ENCODE data around the gene IDE. TPM values are rescaled to one million over a fixed set of nuclear protein-coding genes. Genes with fewer than 3 reads are reported as not detected.

Gene IDE
- total RNA-seq, 1 experiment from 2014 or later: 55.8 TPM

DNA sequence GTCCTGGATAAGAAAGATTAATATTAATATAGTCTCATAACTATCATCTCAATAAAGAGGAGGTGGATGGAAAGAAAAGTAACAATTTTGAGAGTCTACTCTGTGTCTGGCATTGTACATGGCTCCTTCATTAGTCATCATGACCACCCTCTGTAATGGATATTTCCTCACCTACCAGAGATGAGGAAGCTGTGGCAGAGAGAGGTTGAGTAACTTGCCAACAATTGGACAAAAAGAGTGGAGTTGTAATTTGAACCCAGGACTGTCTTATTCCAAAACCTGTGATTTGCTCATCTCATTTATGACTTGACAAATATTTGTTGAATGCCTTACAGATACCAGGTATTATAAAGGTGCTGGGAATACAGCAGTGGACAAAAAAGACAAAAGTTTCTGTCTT, 2.1 kb upstream of the IDE start:
- no TSS peak for BruUV-seq (replicated peaks)
- ChIA-PET RAD21 (ENCODE audit: low non-redundant PET in 1 of 2, low total read pairs in 2 of 2, uncharacterized antibody in 2 of 2, unreplicated experiment in 2 of 2) (no interaction called here), POLR2A (interaction anchor here (1.7 kb wide), 1 partner anchor 15 kb away, joined by 6 read pairs; no protein-coding TSS in a partner anchor), CTCF (interaction anchor here (0.8 to 4.0 kb wide), 2 partner anchors 15 to 59 kb away, joined by 3 to 20 read pairs; no protein-coding TSS in a partner anchor)
- Histone ChIP-seq H3K36me3 (ENCODE audit: control insufficient read depth in 1 of 2, insufficient read depth in 2 of 2, low read length in 2 of 2) (no peaks in the 10 kb centered on the region), H3K9me2 (ENCODE audit: insufficient read depth) (no peaks in the 10 kb centered on the region), H2AFZ (ENCODE audit: low read depth, low read length, poor library complexity, severe bottlenecking) (no peak overlapping the region), H3K79me2 (ENCODE audit: insufficient read depth, low read length) (peaks cover 25% of the 10 kb centered on the region), H4K20me1 (ENCODE audit: insufficient read depth) (no peaks in the 10 kb centered on the region; the same call in 1 of the 2 replicates), H3K4me2 (ENCODE audit: low read length) (peak overlapping the region; percentile 74), H3K4me3 (replicated peaks in 1 of 2; ENCODE audit: low read depth in 1 of 2, low read length in 2 of 2) (no peak overlapping the region), H3K27me3 (ENCODE audit: insufficient read depth, low read length) (no peaks in the 10 kb centered on the region), H3K27ac (ENCODE audit: low read depth, low read length) (no peak overlapping the region), H3K9ac (ENCODE audit: low read length) (no peak overlapping the region), H3K9me3 (ENCODE audit: control insufficient read depth in 1 of 2, insufficient read depth in 1 of 2, low read depth in 1 of 2, low read length in 2 of 2) (no peaks in the 10 kb centered on the region), H3K4me1 (ENCODE audit: control insufficient read depth in 1 of 2, insufficient read depth in 2 of 2, low read length in 2 of 2) (peaks cover 17 to 26% of the 10 kb centered on the region in 2 experiments)
- intact Hi-C loops (cut with micrococcal nuclease): loop anchor here (2.0 kb wide), 1 partner anchor 15 kb away; no protein-coding TSS in a partner anchor
- ATAC-seq (no peak), DNase-seq (ENCODE audit: low read depth, low spot score) (no peak)
- TF ChIP-seq REST (IDR thresholded peaks at IDR 0.05; ENCODE audit: low read depth) (no peak), EGR1 (IDR thresholded peaks at IDR 0.05; ENCODE audit: low read depth) (no peak), FOSL1 (IDR thresholded peaks at IDR 0.05; ENCODE audit: low read depth) (peak; percentile 40; the same call in 1 of the 2 replicates), EZH2 (IDR thresholded peaks at IDR 0.05) (no peak), CEBPB (IDR thresholded peaks at IDR 0.05; ENCODE audit: low read depth) (peak; percentile 74), ATF3 (IDR thresholded peaks at IDR 0.05) (no peak), ZFX (IDR thresholded peaks at IDR 0.05) (no peak), SIN3A (IDR thresholded peaks at IDR 0.05; ENCODE audit: low read depth) (no peak), SP1 (IDR thresholded peaks at IDR 0.05; ENCODE audit: low read depth) (peak; percentile 29; the same call in 1 of the 2 replicates), MAX (IDR thresholded peaks at IDR 0.05) (peak; percentile 22; the same call in 1 of the 2 replicates), POLR2A (IDR thresholded peaks at IDR 0.05; ENCODE audit: borderline replicate concordance, extremely low read depth, insufficient read depth, insufficient read length) (no peak), YY1 (IDR thresholded peaks at IDR 0.05; ENCODE audit: extremely low read depth, insufficient replicate concordance, low read depth, low read length) (no peak), ELF1 (IDR thresholded peaks at IDR 0.05; ENCODE audit: borderline replicate concordance, low read depth) (no peak; the same call in 1 of the 2 replicates), POLR2AphosphoS5 (IDR thresholded peaks at IDR 0.05; ENCODE audit: low read depth, low read length) (no peak), CBX3 (IDR thresholded peaks at IDR 0.05; ENCODE audit: low read depth) (0 out of 2 replicates have a peak, but pooled peaks have one; percentile 38), ZNF274 (IDR thresholded peaks at IDR 0.05; ENCODE audit: low read depth, low read length) (no peak), TCF7L2 (IDR thresholded peaks at IDR 0.05; ENCODE audit: borderline replicate concordance, extremely low read depth, insufficient read depth, insufficient read length) (no peak), JUND (IDR thresholded peaks at IDR 0.05) (peak; percentile 34), EZH2phosphoT487 (IDR thresholded peaks at IDR 0.05; ENCODE audit: borderline replicate concordance) (no peak)
- TF ChIP-seq, protein P1, sequence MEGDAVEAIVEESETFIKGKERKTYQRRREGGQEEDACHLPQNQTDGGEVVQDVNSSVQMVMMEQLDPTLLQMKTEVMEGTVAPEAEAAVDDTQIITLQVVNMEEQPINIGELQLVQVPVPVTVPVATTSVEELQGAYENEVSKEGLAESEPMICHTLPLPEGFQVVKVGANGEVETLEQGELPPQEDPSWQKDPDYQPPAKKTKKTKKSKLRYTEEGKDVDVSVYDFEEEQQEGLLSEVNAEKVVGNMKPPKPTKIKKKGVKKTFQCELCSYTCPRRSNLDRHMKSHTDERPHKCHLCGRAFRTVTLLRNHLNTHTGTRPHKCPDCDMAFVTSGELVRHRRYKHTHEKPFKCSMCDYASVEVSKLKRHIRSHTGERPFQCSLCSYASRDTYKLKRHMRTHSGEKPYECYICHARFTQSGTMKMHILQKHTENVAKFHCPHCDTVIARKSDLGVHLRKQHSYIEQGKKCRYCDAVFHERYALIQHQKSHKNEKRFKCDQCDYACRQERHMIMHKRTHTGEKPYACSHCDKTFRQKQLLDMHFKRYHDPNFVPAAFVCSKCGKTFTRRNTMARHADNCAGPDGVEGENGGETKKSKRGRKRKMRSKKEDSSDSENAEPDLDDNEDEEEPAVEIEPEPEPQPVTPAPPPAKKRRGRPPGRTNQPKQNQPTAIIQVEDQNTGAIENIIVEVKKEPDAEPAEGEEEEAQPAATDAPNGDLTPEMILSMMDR (IDR thresholded peaks at IDR 0.05 in 2 of 3, conservative IDR thresholded peaks at IDR 0.05 in 1 of 3; ENCODE audit: borderline replicate concordance in 1 of 3, insufficient read depth in 1 of 3, low read depth in 2 of 3, low read length in 2 of 3): no peak
- TF ChIP-seq, protein P2, sequence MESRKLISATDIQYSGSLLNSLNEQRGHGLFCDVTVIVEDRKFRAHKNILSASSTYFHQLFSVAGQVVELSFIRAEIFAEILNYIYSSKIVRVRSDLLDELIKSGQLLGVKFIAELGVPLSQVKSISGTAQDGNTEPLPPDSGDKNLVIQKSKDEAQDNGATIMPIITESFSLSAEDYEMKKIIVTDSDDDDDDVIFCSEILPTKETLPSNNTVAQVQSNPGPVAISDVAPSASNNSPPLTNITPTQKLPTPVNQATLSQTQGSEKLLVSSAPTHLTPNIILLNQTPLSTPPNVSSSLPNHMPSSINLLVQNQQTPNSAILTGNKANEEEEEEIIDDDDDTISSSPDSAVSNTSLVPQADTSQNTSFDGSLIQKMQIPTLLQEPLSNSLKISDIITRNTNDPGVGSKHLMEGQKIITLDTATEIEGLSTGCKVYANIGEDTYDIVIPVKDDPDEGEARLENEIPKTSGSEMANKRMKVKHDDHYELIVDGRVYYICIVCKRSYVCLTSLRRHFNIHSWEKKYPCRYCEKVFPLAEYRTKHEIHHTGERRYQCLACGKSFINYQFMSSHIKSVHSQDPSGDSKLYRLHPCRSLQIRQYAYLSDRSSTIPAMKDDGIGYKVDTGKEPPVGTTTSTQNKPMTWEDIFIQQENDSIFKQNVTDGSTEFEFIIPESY (IDR thresholded peaks at IDR 0.05; ENCODE audit: extremely low read depth, insufficient replicate concordance, low read length): no peak
